ENCODE results near the gene CDK5RAP3.

The CDK5RAP3 gene

DNA sequence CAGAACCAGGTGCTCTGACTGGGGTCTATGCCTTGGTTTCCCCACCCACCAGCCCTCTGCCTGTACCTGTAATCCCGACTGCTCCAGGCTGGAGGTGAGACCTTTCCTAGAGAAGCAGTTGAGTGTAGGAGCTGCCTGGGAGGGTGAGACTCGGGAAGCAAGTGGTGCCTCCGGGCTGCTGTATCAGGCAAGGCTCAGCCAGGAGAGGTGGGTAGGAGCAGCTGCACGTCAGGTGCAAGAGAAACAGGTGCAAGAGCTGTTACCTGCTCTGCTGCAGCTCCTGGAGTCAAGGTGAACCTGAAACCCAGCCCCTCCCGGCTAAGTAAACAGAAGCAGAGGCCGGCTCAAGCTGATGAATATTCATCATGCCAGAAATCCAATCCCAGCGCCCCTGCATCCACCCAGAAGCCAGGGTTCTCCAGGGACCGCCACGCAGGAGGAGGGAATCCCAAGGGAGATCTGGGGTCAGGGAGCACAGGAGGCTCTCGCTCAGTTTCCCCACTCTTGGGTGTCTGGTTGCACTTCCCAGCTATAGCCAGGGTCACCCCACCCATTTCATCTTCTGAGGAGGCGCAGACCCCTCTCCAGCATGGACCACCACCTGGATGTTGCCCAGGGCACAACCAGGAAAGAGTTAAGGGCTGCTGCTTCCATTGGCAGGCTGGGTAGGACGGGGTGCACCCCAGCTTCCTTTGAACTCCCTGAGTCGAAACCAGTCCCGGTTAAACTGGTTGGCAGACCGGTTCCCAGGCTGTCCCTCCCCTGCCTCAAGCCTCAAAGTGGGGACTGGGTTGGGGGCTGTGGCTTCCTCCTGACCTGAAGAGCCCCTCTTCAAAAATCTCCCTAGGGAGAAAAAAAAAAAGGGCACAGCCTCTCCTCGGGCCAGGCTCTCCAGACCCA lies 13.1 kb upstream of the CDK5RAP3 start, which contains the start of gene PRR15L:
PRR15L (minus strand) TSS at position 293 of the 900 bp plus-strand sequence. CDS start 4,649 bp downstream, outside the sequence.
- TF ChIP-seq GATA2 (IDR thresholded peaks at IDR 0.05; ENCODE audit: low read depth, low read length) (no peak), GATA3 (IDR thresholded peaks at IDR 0.05; ENCODE audit: low read depth, low read length) (no peak)

- TF ChIP-seq GATA2 (IDR thresholded peaks at IDR 0.05; ENCODE audit: low read depth, low read length) (no peak), GATA3 (IDR thresholded peaks at IDR 0.05; ENCODE audit: low read depth, low read length) (no peak)
Measured at GRCh38 chr17:47959825-47960655, 10.9 kb upstream of the CDK5RAP3 start.

DNA sequence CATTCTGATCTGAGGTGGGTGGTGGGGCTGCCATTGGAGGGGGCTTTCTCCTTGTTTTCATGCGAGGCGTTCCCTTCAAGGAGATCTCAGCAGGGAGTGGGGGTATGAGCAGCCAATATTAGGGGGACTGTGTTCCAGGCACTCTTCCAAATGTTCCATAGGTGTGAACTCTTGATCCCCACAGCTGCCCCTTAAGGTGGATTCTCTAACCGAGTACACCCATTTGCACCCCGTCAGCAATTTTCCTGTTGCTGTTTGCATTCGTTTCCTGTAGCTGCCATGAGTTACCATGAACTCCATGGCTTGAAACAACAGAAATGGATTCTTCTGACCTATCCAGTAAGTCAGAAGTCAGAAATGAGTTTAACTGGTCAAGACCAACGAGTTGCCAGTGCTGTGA lies 9.5 kb upstream of the CDK5RAP3 start:
- TF ChIP-seq GATA3 (IDR thresholded peaks at IDR 0.05; ENCODE audit: low read depth, low read length) (no peak), GATA2 (IDR thresholded peaks at IDR 0.05; ENCODE audit: low read depth, low read length) (no peak)

GRCh38 chr17:47962901-47963300 lies 8.0 kb upstream of the CDK5RAP3 start:
- TF ChIP-seq GATA3 (IDR thresholded peaks at IDR 0.05; ENCODE audit: low read depth, low read length) (no peak), GATA2 (IDR thresholded peaks at IDR 0.05; ENCODE audit: low read depth, low read length) (no peak)

DNA sequence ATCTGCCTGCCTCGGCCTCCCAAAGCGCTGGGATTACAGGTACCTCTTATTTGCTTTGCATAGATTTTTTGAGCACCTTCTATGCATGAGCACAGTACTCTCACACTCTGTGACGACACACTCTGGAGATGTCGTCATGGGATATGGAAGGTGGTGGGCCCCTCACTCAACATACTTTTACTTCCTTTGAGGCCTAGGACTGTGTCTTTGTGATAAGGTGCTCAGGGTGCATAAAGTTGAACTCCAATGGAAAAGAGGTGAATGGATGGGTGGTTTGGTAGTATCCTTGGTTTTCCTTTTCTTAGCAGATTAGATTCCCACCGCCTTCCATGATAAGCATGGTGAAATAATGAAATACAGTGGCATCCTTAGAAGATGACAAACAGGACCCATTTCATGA lies 6.1 kb upstream of the CDK5RAP3 start:
- TF ChIP-seq GATA3 (IDR thresholded peaks at IDR 0.05; ENCODE audit: low read depth, low read length) (no peak), GATA2 (IDR thresholded peaks at IDR 0.05; ENCODE audit: low read depth, low read length) (no peak)

DNA sequence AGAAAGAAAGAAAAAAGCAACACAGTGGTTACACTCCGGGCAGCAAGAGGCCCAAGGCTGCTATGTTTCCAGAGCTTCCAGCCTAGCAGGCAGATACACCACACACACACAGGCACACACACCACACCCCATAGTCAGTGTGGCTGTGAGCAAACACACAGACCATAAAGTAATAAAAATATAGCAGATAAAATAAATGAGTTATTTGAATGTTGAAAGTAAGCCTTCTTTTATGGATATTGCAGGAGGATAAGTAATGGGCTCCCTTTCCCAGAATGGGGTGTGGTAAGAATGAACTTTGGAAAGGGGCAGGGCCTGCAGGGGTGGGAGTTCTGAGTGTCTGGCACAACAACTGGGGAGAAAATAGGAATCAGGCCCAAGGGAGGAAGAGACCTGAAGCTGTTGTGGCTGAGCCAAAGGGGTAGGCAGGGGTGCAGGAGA lies 4.8 kb upstream of the CDK5RAP3 start:
- TF ChIP-seq GATA3 (IDR thresholded peaks at IDR 0.05; ENCODE audit: low read depth, low read length) (no peak), GATA2 (IDR thresholded peaks at IDR 0.05; ENCODE audit: low read depth, low read length) (no peak)

- TF ChIP-seq GATA3 (IDR thresholded peaks at IDR 0.05; ENCODE audit: low read depth, low read length) = no peak
- TF ChIP-seq GATA2 (IDR thresholded peaks at IDR 0.05; ENCODE audit: low read depth, low read length) = no peak
Measured at GRCh38 chr17:47967607-47968252, 3.2 kb upstream of the CDK5RAP3 start.

GRCh38 chr17:47968836-47969235 lies 2.1 kb upstream of the CDK5RAP3 start:
- TF ChIP-seq GATA2 (IDR thresholded peaks at IDR 0.05; ENCODE audit: low read depth, low read length) (no peak), GATA3 (IDR thresholded peaks at IDR 0.05; ENCODE audit: low read depth, low read length) (no peak)

DNA sequence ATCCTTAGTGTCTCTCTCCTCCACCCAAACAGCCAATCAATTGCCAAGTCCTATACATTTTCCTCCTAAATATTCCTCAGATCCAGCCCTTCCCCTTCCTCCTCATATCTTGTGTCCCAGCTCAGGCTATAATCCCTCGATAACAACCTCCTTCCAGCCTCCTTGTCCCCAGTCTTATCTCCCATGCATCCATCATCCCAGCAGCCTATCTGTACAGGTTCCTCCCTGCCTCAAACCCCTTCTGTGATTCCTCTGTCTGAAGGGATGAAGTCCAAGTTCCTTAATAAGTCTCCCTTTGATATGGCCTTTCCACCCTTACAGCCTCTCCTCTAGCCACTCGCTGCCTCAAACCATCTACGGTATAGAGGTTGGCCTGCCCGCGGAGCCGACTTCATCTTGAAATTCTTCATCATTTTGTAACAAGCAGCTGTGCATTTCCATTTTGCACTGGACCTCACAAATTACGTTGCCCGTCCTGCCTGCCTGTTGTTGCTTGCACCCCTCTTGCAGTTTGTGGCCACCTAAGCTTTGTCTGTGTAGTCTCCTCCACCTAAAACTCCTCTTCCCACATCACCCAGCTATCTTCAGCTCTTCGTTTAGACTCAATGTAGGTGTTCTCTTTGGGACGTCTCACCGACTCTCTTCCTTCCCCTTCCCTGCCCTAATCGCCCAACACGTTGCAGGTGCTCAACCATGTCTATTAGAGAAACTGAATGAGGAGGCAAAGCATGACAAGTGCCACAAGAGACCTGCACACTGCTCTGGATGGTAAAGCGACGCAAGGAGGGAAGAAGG lies 786 bp upstream of the CDK5RAP3 start:
- TF ChIP-seq GATA2 (IDR thresholded peaks at IDR 0.05; ENCODE audit: low read depth, low read length) (no peak), GATA3 (IDR thresholded peaks at IDR 0.05; ENCODE audit: low read depth, low read length) (no peak)

- TF ChIP-seq GATA2 (IDR thresholded peaks at IDR 0.05; ENCODE audit: low read depth, low read length) (no peak), GATA3 (IDR thresholded peaks at IDR 0.05; ENCODE audit: low read depth, low read length) (no peak)
Measured at GRCh38 chr17:47973541-47973940, 2.6 kb downstream of the CDK5RAP3 start.

DNA sequence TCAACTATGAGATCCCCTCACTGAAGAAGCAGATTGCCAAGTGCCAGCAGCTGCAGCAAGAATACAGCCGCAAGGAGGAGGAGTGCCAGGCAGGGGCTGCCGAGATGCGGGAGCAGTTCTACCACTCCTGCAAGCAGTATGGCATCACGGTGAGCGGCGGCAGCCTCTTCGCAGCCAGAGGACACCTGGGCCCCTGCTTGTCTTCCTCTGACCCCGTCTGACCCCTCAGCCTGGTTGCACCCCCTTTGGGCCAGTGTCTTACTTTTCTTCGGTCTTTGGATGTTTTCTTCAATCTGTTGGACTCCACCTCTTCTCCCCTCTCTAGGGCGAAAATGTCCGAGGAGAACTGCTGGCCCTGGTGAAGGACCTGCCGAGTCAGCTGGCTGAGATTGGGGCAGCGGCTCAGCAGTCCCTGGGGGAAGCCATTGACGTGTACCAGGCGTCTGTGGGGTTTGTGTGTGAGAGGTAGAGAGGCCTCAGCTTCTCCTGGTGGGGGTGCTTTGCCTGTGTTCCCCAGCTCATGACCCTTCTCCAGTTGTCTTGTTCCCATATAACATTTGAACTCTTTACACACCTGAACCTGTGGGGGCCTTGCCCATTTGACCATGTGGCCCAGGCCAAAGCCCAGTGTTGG lies 4.4 kb downstream of the CDK5RAP3 start:
- no peak for TF ChIP-seq GATA3 (IDR thresholded peaks at IDR 0.05; ENCODE audit: low read depth, low read length)
- TF ChIP-seq GATA2 (IDR thresholded peaks at IDR 0.05; ENCODE audit: low read depth, low read length) = no peak

DNA sequence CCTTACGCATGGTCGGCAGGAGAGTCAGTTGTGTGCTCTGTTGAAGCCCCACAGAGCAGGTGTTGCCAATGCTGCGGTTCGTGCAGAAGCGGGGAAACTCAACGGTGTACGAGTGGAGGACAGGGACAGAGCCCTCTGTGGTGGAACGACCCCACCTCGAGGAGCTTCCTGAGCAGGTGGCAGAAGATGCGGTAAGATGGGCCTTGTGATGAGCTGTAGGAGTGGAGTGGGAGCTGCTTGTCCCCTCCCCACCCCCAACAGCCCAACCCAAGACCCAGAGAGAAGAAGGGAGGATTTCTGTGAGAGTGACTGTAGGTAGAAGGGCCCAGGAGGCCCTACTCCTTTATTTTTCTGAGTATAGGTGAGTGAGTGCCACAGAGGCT lies 4.9 kb downstream of the CDK5RAP3 start:
- no peak for TF ChIP-seq GATA3 (IDR thresholded peaks at IDR 0.05; ENCODE audit: low read depth, low read length)
- TF ChIP-seq GATA2 (IDR thresholded peaks at IDR 0.05; ENCODE audit: low read depth, low read length) = no peak

- TF ChIP-seq GATA3 (IDR thresholded peaks at IDR 0.05; ENCODE audit: low read depth, low read length) = no peak
- TF ChIP-seq GATA2 (IDR thresholded peaks at IDR 0.05; ENCODE audit: low read depth, low read length) = no peak
Measured at GRCh38 chr17:47978324-47978723, 7.4 kb downstream of the CDK5RAP3 start.
